NOMO-1 (cell line): ENCODE measurements around the gene SIRPB2.
"Not testable (repeated sequence)": the region's sequence is repeated elsewhere in the genome, so short reads cannot be mapped to it uniquely, and the experiment has no call there.

Experiments
- DNase-seq, 2 experiments: peaks; one replicate each; lab custom pipeline; 2025; ENCODE audit not compliant: unreplicated experiment in 2 of 2; lab: John Stamatoyannopoulos, UW

Gene SIRPB2

DNA sequence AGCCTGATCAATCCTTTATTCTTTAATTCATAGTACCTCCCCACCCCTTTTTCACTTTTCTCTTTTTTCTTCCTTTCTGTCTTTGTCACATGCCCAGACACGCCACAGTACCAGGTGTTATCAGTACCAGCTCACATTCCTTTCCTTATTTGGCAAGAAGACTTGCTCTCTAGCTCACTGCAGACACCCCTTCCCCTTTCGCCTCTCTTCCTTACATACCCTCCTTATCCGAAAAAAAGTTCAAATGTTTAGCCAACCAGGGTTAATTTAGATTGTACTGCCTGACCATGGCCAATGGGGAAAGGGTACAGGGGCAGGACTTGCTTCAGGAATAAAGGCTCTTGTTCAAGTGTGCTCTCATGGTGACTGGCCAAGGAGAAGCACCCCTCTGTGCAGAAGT, 9.3 kb upstream of the SIRPB2 start:
- DNase-seq: no peak

DNA sequence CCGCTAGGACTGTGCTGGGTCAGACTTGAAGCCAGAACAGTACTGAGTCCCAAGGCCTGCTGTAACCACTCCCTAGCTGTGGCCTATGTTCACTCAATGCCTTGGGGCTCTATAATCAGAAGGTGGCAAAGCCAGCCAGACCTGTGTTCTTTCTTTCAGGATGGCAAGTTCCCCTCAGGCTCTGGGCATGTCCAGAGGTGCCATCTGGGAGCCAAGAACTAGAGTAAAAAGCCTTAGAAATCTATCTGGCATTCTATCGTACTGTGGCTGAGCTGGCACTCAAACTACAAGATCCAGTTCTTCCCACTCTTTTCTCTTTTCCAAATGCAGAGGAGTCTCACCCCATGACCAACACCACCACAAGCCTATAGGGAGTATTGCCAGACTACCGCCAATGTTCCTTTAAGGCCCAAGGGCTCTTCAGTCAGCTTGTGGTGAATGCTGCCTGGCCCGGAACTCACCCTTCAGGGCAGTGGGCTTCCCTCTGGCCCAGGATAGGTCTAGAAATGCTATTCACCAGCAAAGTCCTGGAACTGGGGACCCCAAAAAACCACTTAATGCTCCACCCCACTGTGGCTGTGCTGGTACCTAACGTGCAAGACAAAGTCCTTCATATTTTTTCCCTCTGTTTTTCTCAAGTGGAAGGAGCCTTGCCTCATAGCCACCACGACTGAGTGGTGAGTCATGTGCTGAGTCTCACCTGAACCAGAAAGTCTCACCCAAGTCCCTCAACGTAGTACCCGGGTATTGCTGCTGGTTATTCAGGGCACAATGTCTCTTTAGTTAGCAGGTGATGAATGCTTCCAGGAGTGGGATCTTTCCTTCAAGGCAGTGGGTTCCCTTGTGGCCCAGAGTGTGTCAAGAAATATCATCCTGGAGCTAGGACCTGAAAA, 8.6 kb upstream of the SIRPB2 start:
- DNase-seq: no peak

DNA sequence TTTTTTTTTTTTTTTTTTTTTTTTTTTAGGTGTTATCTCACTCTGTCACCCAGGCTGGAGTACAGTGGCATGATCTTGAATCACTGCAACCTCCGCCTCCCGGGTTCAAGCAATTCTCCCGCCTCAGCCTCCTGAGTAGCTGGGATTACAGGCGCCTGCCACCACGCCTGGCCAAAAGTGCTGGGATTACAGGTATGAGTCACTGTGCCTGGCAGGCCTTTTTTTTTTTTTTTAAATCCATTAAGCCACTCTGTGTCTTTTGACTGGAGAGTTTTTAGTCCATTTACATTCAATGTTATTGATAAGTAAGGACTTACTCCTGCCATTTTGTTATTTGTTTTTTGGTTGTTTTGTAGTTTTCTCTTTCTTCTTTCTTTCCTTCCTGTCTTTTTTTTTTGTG, 6.2 kb upstream of the SIRPB2 start:
- not testable (repeated sequence) for DNase-seq

DNA sequence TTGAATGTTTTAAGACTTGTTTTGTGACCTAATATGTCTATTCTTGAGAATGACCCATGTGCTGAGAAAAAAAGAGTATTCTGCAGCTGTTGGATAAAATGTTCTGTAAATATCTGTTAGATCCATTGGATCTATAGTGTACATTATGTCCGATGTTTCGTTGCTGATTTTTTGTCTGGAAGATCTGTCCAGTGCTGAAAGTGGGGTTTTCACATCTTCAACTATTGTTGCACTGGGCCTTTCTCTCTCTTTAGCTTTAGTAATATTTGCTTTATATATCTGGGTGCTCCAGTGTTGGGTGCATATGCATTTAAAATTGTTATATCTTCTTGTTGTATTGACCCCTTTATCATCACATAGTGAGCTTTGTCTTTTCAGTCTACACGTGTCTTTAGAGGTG, 5.7 kb upstream of the SIRPB2 start:
- DNase-seq: no peak

DNA sequence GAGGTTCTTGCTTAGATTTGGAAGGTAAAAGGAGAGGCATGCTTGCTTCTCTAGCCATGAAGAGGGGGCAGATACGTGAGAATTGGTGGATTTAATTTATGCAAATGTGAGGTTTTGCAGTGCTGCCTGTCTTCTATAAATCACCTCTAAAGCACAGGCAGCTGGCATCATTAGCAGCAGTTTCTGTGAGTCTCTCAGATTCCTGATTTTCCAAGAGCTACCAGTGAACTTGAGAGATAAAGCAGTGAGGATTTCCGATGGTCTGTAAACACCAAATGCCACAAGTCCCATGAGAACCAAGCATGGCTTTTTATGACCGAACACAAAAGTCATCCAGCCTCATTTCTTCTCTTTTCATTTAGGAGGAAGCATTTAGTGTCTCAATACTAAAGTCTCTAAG, 3.2 kb upstream of the SIRPB2 start:
- peak in 1 of 2 experiments; percentile 40 for DNase-seq

DNA sequence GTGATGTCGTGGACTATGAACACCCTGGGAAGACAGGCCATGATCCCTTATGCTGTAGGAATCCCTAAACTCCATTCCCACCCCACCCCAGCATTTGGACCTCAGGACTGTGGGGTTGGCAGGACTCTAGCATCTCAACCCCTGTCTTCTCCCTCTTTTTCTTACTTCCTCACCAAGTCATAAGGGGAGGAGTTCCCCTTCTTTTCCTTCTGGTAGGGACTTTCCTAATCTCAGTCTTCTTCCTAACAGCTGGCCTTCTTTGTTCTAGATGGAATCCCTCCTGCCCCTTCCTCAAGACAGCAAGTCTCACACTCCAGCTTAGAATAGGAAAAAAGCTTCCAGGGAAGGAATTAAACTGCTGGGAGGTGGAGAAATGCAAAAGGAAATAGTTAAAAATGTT, 2.3 kb upstream of the SIRPB2 start:
- DNase-seq: no peak

DNA sequence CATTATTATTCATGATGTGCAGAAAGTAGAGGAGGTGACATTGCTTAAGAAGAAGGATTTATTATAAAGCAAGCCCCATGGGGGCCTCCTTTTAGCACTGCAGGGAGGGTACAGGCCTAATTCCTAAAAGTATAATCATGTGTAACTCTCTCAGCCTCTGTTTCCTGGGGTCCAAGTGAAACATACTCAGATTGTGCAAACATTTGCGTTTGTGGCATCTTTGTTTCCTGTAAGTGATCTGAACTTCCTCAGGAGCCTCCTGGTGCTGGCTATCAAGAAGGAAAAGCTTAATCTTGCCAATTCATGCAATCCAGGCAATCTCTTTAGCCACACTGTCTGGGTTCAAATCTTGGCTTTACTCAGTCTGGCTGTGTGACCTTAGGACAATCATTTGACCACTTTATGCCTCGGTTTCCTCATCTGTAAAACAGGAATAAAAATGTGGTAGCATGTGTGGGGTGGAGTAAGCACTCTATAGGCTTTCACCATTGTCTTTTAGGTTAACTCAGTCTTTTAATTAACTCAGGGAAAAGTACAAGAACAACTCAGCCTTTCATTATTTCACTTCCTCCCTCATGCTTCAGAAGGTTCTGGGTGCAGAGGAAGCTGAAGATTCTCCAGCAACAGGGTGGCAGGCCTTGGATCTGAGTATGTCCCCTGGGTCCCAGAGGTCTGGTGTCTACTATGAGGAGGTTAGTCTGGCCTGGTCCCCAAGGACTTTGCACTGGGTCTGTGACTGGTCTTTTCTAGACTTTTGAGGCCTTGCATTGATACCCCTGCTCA, 831 bp upstream of the SIRPB2 start:
- DNase-seq: peak; percentile 41 to 62

GRCh38 chr20:1490643-1491195, 501 bp downstream of the SIRPB2 start:
- peak; percentile 31 to 69 for DNase-seq

DNA sequence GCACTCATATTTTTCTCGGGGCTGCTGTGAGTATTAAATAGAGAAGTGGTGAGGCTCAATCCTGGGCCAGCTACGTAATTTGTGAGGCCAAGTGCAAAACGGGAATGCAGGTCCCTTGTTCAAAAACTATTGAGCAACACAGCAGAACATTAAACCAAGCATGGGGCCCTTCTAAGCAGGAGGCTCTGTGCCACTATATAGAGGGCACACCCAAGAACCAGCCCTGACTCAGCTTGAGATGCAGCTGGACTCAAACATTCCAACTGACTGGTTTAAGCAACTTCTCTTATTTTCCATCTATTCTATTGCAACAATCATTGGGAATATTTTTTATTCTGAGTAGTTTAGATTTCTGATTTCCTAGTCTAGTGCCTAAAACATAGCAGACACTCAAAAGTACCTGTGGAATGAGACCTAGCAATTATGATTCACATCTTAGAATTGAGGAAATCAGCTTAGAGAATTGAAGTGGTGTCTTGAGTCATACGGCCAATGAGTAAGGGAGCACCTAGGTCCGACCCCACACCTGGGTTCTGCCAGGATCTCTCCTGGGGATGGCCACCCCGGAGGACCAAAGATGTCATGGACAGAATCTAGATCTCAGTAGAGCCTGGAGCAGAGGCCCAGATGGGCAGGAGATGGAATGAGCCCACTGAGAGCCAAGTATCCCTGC, 1.3 kb downstream of the SIRPB2 start:
- DNase-seq: peak; percentile 89 to 92

- DNase-seq: peak in 1 of 2 experiments; percentile 48
These were observed 1.9 kb downstream of the SIRPB2 start for GRCh38 chr20:1489325-1489724.

DNA sequence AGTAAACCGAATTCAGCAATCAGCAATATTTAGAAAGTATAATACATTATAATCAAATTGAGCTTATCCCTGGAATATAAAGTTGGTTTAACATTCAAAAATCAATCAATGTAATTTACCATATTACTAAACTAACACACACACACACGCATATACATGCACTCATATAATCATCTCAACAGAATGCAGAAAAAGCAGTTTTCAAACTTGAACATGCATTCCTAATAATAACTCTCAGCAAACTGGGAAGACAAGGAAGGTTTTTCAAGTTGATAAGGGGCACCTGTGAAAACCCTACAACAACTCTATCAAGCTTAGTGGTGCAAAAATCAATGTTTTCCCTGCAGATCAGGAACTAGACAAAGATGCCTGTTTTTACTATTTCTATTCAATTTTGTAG, 4.7 kb downstream of the SIRPB2 start:
- no peak for DNase-seq

GRCh38 chr20:1484438-1485116, 6.6 kb downstream of the SIRPB2 start:
- DNase-seq: no peak

GRCh38 chr20:1479831-1480595, 11.2 kb downstream of the SIRPB2 start:
- no peak for DNase-seq

DNA sequence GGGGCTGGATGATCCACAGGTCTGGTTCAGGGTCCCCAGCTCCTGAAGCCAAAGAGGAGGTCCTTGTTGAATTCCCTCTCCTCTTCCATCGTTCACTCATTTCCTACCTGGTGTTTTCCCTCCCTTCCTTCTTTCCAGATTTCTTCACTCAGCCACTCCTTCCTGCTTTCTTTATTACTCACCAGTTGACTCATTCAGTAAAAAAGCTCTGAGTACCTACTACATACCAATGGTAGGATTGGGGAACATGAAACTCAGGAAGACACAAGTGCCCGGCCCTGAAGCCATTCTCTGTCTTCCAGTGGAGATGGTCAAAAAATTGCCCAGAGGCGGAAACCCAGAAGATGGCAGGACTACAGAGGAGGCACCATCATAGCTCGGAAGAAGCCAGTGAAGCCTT, 12.7 kb downstream of the SIRPB2 start:
- no peak for DNase-seq

- DNase-seq: no peak
These were observed 13.2 kb downstream of the SIRPB2 start for GRCh38 chr20:1477896-1478490.

DNA sequence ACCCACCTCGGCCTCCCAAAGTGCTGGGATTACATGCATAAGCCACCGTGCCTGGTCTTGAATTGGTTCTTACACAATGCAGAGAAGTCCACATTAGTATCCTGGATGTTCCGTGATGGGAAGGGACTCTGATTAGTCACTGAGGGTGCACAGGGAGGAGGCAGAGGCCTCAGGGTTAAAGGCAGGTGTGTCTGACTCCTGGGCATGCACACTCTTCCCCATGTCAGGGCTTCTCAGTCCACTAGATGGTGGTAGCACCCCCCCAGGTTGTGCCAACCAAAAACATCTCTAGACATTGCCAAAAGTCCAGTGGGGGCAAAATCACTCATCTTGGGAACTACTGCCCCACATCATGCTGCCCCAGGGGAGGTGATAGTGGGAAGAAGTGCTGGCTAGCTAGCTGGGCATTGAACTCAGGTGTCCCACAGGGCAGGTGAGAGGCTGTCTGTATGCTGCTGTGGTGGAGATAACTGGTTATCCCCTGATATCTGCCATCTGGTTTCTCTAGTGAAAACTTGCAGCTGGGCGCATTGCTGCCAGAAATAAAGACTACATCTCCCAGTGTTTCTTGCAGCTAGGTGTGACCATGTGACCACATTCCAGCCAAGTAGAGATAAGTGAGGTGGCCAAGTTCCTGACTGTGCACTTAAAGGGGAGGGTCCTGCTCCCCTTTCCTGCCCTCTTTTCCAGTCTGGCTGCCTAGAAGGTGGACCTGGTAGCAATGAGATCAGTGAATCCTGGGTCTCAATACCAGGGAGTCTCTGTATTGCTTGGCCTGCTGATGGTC, 16.2 kb downstream of the SIRPB2 start:
- DNase-seq: peak in 1 of 2 experiments; percentile 12

- DNase-seq: no peak
These were observed 16.9 kb downstream of the SIRPB2 start for GRCh38 chr20:1474325-1474724.
